Muscle of back (tissue), 11 donors: ENCODE data around the gene SLC1A2. TPM values are rescaled to one million over a fixed set of nuclear protein-coding genes. Genes with fewer than 3 reads are reported as not detected.
A peak's percentile ranks its signal among the peaks of the same experiment; 100 is the strongest.

Experiments
- DNase-seq, 3 donors: peaks; one replicate each; pipeline versions ENCODE4 v3.0.0 to v3.0.0-alpha.2; 2013
- polyA plus RNA-seq, 10 donors: library from polyadenylated mRNA; unstranded; fragments of 120-200 nt; gene quantifications; one replicate each; pipeline ENCODE4 v1.2.1, GENCODE V29; 2013; ENCODE audit not compliant: insufficient read length in 10 of 10

SLC1A2 gene
- polyA plus RNA-seq, 10 donors: 0.21 to 1.5 (median 0.92) TPM

- DNase-seq: no peak
These were observed 142.8 kb downstream of the SLC1A2 start for GRCh38 chr11:35276396-35277145.

- DNase-seq: no peak
These were observed 143.6 kb downstream of the SLC1A2 start for GRCh38 chr11:35275786-35276170.

GRCh38 chr11:35274909-35275785, 144.2 kb downstream of the SLC1A2 start:
- DNase-seq: no peak

GRCh38 chr11:35272391-35272902, 146.9 kb downstream of the SLC1A2 start:
- DNase-seq: no peak

- no peak for DNase-seq
These were observed 148.3 kb downstream of the SLC1A2 start for GRCh38 chr11:35271031-35271430.

GRCh38 chr11:35270342-35270741, 149.0 kb downstream of the SLC1A2 start:
- DNase-seq: no peak

- peak in 1 of 3 donors; percentile 84 for DNase-seq
These were observed 151.9 kb downstream of the SLC1A2 start for GRCh38 chr11:35267504-35267903.

- DNase-seq: no peak
These were observed 153.5 kb downstream of the SLC1A2 start for GRCh38 chr11:35265755-35266454.

GRCh38 chr11:35262735-35263134, 156.6 kb downstream of the SLC1A2 start:
- no peak for DNase-seq

- DNase-seq: no peak
These were observed 157.3 kb downstream of the SLC1A2 start for GRCh38 chr11:35262056-35262455.

- DNase-seq: no peak
These were observed 158.2 kb downstream of the SLC1A2 start for GRCh38 chr11:35261197-35261596.

- peak in 2 of 3 donors; percentile 21 to 77 for DNase-seq
These were observed 158.9 kb downstream of the SLC1A2 start for GRCh38 chr11:35260342-35260985.

GRCh38 chr11:35259529-35259928, 159.8 kb downstream of the SLC1A2 start:
- DNase-seq: no peak

- no peak for DNase-seq
These were observed 162.1 kb downstream of the SLC1A2 start for GRCh38 chr11:35257281-35257680.

- no peak for DNase-seq
These were observed 163.1 kb downstream of the SLC1A2 start for GRCh38 chr11:35256296-35256695.

- DNase-seq: no peak
These were observed 163.8 kb downstream of the SLC1A2 start for GRCh38 chr11:35255514-35255913.

- peak in 1 of 3 donors; percentile 61 for DNase-seq
These were observed 166.1 kb downstream of the SLC1A2 start for GRCh38 chr11:35253237-35253636.

- peak in 1 of 3 donors; percentile 40 for DNase-seq
These were observed 168.7 kb downstream of the SLC1A2 start for GRCh38 chr11:35250621-35251020.

GRCh38 chr11:35250192-35250591, 169.2 kb downstream of the SLC1A2 start:
- DNase-seq: no peak

- no peak for DNase-seq
These were observed 170.6 kb downstream of the SLC1A2 start for GRCh38 chr11:35248558-35249323.

- DNase-seq: no peak
These were observed 171.5 kb downstream of the SLC1A2 start for GRCh38 chr11:35247863-35248262.
